NCI-H1417 treated with DMSO at 0.1 percent for 48 hours (cell line): ENCODE results near the gene CUX1.
"Not testable (repeated sequence)": the region's sequence is repeated elsewhere in the genome, so short reads cannot be mapped to it uniquely, and the experiment has no call there.

Source experiments
- DNase-seq: peaks from one replicate; lab custom pipeline; 2025; lab: John Stamatoyannopoulos, UW

The CUX1 gene

GRCh38 chr7:101985057-101985902, 167.9 kb downstream of the CUX1 start:
- DNase-seq: no peak

GRCh38 chr7:101985903-101986734, 168.7 kb downstream of the CUX1 start:
- DNase-seq: no peak

- DNase-seq: no peak
These were observed 170.1 kb downstream of the CUX1 start for GRCh38 chr7:101987494-101987893.

GRCh38 chr7:101988060-101988459, 170.6 kb downstream of the CUX1 start:
- DNase-seq: not testable (repeated sequence)

GRCh38 chr7:101988513-101988912, 171.1 kb downstream of the CUX1 start:
- DNase-seq: no peak

- DNase-seq: no peak
These were observed 171.7 kb downstream of the CUX1 start for GRCh38 chr7:101989101-101989500.

GRCh38 chr7:101990811-101991418, 173.5 kb downstream of the CUX1 start:
- DNase-seq: no peak

GRCh38 chr7:101991860-101992259, 174.4 kb downstream of the CUX1 start:
- no peak for DNase-seq

GRCh38 chr7:101993311-101993710, 175.9 kb downstream of the CUX1 start:
- no peak for DNase-seq

GRCh38 chr7:101995121-101995520, 177.7 kb downstream of the CUX1 start:
- no peak for DNase-seq

- DNase-seq: no peak
These were observed 178.8 kb downstream of the CUX1 start for GRCh38 chr7:101996131-101996691.

GRCh38 chr7:101996876-101997275, 179.4 kb downstream of the CUX1 start:
- DNase-seq: no peak

- DNase-seq: no peak
These were observed 180.8 kb downstream of the CUX1 start for GRCh38 chr7:101998029-101998905.

GRCh38 chr7:101998906-101999240, 181.4 kb downstream of the CUX1 start:
- no peak for DNase-seq

- no peak for DNase-seq
These were observed 182.0 kb downstream of the CUX1 start for GRCh38 chr7:101999393-101999792.

- DNase-seq: no peak
These were observed 182.7 kb downstream of the CUX1 start for GRCh38 chr7:102000123-102000522.

GRCh38 chr7:102004229-102004628, 186.8 kb downstream of the CUX1 start:
- DNase-seq: no peak

GRCh38 chr7:102004848-102005247, 187.4 kb downstream of the CUX1 start:
- DNase-seq: no peak

GRCh38 chr7:102005933-102006480, 188.6 kb downstream of the CUX1 start:
- DNase-seq: no peak

- no peak for DNase-seq
These were observed 189.3 kb downstream of the CUX1 start for GRCh38 chr7:102006695-102007094.
